Measurements from ENCODE around the gene NTHL1.

The NTHL1 gene

DNA sequence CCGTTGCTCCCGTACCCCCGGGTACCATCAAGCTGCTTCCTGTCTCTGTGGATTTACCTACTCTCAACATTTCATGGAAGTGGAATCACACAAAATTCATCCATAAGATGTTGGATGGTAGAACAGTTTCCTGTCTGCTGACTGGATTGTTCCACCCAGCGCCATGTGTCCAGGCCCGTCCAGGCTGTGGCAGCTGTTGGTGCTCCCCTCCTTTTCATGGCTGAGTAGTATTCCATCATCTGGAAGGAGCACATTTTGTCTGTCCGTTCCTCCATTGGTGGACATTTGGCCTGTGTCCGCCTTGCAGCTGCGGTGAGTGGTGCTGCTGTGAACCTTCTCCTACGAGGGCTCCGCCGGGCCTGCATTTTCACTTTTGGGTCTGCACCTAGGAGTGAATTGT is 18.5 kb upstream of the NTHL1 start:
- TF ChIP-seq USF1 (IDR thresholded peaks at IDR 0.05) (no peak), FOXM1 (IDR thresholded peaks at IDR 0.05; ENCODE audit: borderline replicate concordance, low read depth) (no peak), YY1 (IDR thresholded peaks at IDR 0.05; ENCODE audit: low read depth) (no peak), ZBTB7A (IDR thresholded peaks at IDR 0.05; ENCODE audit: low read depth) (no peak), CREB1 (IDR thresholded peaks at IDR 0.05; ENCODE audit: low read depth) (no peak), NFIC (IDR thresholded peaks at IDR 0.05) (no peak), TCF12 (IDR thresholded peaks at IDR 0.05; ENCODE audit: low read depth) (no peak), CEBPB (IDR thresholded peaks at IDR 0.05) (no peak), EGR1 (IDR thresholded peaks at IDR 0.05) (no peak), TEAD4 (IDR thresholded peaks at IDR 0.05) (no peak), TAF1 (IDR thresholded peaks at IDR 0.05; ENCODE audit: low read depth) (no peak), EP300 (IDR thresholded peaks at IDR 0.05; ENCODE audit: borderline replicate concordance) (no peak)
- TF ChIP-seq, protein P1, sequence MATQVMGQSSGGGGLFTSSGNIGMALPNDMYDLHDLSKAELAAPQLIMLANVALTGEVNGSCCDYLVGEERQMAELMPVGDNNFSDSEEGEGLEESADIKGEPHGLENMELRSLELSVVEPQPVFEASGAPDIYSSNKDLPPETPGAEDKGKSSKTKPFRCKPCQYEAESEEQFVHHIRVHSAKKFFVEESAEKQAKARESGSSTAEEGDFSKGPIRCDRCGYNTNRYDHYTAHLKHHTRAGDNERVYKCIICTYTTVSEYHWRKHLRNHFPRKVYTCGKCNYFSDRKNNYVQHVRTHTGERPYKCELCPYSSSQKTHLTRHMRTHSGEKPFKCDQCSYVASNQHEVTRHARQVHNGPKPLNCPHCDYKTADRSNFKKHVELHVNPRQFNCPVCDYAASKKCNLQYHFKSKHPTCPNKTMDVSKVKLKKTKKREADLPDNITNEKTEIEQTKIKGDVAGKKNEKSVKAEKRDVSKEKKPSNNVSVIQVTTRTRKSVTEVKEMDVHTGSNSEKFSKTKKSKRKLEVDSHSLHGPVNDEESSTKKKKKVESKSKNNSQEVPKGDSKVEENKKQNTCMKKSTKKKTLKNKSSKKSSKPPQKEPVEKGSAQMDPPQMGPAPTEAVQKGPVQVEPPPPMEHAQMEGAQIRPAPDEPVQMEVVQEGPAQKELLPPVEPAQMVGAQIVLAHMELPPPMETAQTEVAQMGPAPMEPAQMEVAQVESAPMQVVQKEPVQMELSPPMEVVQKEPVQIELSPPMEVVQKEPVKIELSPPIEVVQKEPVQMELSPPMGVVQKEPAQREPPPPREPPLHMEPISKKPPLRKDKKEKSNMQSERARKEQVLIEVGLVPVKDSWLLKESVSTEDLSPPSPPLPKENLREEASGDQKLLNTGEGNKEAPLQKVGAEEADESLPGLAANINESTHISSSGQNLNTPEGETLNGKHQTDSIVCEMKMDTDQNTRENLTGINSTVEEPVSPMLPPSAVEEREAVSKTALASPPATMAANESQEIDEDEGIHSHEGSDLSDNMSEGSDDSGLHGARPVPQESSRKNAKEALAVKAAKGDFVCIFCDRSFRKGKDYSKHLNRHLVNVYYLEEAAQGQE (IDR thresholded peaks at IDR 0.05; ENCODE audit: low read depth): no peak

DNA sequence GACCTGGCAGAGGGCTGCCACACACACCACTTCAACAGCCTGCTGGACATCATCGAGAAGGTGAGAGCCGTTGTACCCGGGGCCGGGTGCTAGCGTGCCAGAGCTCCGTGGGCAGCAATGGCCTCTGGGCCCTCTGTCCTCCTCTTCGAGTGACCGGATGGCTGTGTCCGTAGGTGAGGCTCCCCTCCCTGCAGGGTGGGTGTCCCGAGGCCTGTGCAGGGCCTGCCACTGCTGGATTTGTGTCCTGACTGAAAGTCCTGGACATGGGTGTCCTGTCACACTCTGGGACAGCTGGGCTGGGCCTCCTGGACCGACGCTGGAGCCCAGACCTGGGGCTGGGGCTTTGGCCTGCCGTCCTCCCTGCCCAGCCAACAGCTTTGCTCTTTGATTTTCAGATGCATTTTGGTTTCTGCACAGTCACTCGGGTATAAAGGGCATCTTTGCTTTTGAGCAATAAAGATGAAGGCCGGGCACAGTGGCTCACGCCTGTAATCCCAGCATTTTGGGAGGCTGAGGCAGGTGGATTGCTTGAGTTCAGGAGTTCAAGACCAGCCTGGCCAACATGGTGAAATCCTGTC is 16.8 kb upstream of the NTHL1 start:
- no peak for TF ChIP-seq TAF1 (IDR thresholded peaks at IDR 0.05; ENCODE audit: low read depth)
- TF ChIP-seq RAD21 (IDR thresholded peaks at IDR 0.05; ENCODE audit: low read depth): no peak
- no peak for TF ChIP-seq NFIC (IDR thresholded peaks at IDR 0.05)
- no peak for TF ChIP-seq TCF12 (IDR thresholded peaks at IDR 0.05; ENCODE audit: low read depth)
- TF ChIP-seq EP300 (IDR thresholded peaks at IDR 0.05; ENCODE audit: borderline replicate concordance): no peak
- no peak for TF ChIP-seq ZBTB7A (IDR thresholded peaks at IDR 0.05; ENCODE audit: low read depth)

DNA sequence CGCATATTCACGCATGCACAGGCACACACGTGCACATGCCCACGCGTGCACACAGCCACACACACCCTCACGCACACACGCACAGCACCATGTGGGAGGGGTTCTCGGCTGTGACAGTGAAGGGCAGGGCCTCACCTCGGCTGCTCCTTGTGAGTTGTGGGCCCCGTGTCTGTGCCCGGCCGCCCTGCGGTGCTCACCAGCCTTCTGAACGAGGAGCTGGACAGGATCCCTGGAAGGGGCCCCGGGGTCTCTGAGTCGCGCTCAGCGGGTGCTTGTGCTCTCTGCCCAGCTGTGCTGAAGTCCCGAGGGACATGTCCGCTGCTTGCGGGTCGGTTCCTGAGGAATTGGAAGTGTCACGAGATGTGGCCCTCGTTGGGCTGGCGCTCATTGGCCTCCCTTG is 16.2 kb upstream of the NTHL1 start:
- TF ChIP-seq RAD21 (IDR thresholded peaks at IDR 0.05; ENCODE audit: low read depth) (no peak), YY1 (IDR thresholded peaks at IDR 0.05; ENCODE audit: low read depth) (no peak), FOXM1 (IDR thresholded peaks at IDR 0.05; ENCODE audit: borderline replicate concordance, low read depth) (no peak), CREB1 (IDR thresholded peaks at IDR 0.05; ENCODE audit: low read depth) (no peak), EGR1 (IDR thresholded peaks at IDR 0.05) (no peak), TAF1 (IDR thresholded peaks at IDR 0.05; ENCODE audit: low read depth) (no peak), ZBTB7A (IDR thresholded peaks at IDR 0.05; ENCODE audit: low read depth) (no peak), EP300 (IDR thresholded peaks at IDR 0.05; ENCODE audit: borderline replicate concordance) (no peak), USF1 (IDR thresholded peaks at IDR 0.05) (no peak), TEAD4 (IDR thresholded peaks at IDR 0.05) (no peak), CEBPB (IDR thresholded peaks at IDR 0.05) (no peak), NFIC (IDR thresholded peaks at IDR 0.05) (no peak), TCF12 (IDR thresholded peaks at IDR 0.05; ENCODE audit: low read depth) (no peak)
- TF ChIP-seq, protein P1 (IDR thresholded peaks at IDR 0.05; ENCODE audit: low read depth): no peak
- TF ChIP-seq, protein P2, sequence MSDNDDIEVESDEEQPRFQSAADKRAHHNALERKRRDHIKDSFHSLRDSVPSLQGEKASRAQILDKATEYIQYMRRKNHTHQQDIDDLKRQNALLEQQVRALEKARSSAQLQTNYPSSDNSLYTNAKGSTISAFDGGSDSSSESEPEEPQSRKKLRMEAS (IDR thresholded peaks at IDR 0.05): no peak

DNA sequence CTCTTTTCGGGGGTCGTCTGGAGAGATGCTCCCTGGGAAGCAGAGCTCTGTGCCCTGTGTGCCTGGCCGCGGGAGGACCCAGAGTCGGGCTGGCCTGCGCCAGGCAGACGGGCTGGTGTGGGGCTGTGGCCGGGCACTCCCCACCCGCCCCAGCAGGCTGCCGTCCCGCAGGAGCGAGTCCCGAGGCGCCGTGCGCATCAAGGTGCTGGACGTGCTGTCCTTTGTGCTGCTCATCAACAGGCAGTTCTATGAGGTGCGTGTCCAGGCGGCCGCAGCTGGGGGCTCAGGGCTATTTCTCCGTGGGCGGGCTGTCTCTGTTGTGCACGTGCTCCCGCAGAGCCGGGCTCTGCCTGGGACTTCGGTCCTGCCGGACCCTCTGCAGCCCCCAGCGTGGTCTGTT is 15.2 kb upstream of the NTHL1 start:
- TF ChIP-seq EP300 (IDR thresholded peaks at IDR 0.05; ENCODE audit: borderline replicate concordance): no peak
- no peak for TF ChIP-seq TAF1 (IDR thresholded peaks at IDR 0.05; ENCODE audit: low read depth)
- TF ChIP-seq, protein P2 (IDR thresholded peaks at IDR 0.05): no peak
- TF ChIP-seq USF1 (IDR thresholded peaks at IDR 0.05): no peak
- TF ChIP-seq EGR1 (IDR thresholded peaks at IDR 0.05): no peak
- no peak for TF ChIP-seq NFIC (IDR thresholded peaks at IDR 0.05)
- TF ChIP-seq ZBTB7A (IDR thresholded peaks at IDR 0.05; ENCODE audit: low read depth): no peak
- TF ChIP-seq, protein P1 (IDR thresholded peaks at IDR 0.05; ENCODE audit: low read depth): no peak
- TF ChIP-seq TCF12 (IDR thresholded peaks at IDR 0.05; ENCODE audit: low read depth): no peak
- no peak for TF ChIP-seq TEAD4 (IDR thresholded peaks at IDR 0.05)
- no peak for TF ChIP-seq FOXM1 (IDR thresholded peaks at IDR 0.05; ENCODE audit: borderline replicate concordance, low read depth)
- TF ChIP-seq RAD21 (IDR thresholded peaks at IDR 0.05; ENCODE audit: low read depth): no peak
- TF ChIP-seq YY1 (IDR thresholded peaks at IDR 0.05; ENCODE audit: low read depth): no peak
- TF ChIP-seq CEBPB (IDR thresholded peaks at IDR 0.05): no peak
- no peak for TF ChIP-seq CREB1 (IDR thresholded peaks at IDR 0.05; ENCODE audit: low read depth)

Measured in Ishikawa (cell line).